Smooth muscle cell (in vitro differentiated cells): Measurements from ENCODE around the gene DZIP1. TPM values are rescaled to one million over a fixed set of nuclear protein-coding genes. Genes with fewer than 3 reads are reported as not detected.

ENCODE experiments used
- DNase-seq: peaks from one replicate; lab custom pipeline; 2025; ENCODE audit not compliant: unreplicated experiment; lab: John Stamatoyannopoulos, UW
- H2AFZ ChIP-seq: fragments of 200-600 bp; sonication (generic); 2 replicates; pipeline ENCODE4 v1.6.0; 2016; ENCODE audit warnings: antibody characterized with exemption, low read depth, mild to moderate bottlenecking
- H3F3A ChIP-seq: fragments of 200-600 bp; sonication (generic); 2 replicates; pipeline ENCODE4 v1.6.0; 2017; ENCODE audit warnings: antibody characterized with exemption, low read depth
- H3K27ac ChIP-seq: fragments of 200-600 bp; sonication (generic); 2 replicates; pipeline ENCODE4 v1.5.1; 2016; ENCODE audit warnings: low read depth, mild to moderate bottlenecking
- H3K27me3 ChIP-seq: fragments of 200-600 bp; sonication (generic); 2 replicates; pipeline ENCODE4 v1.6.1; 2016; ENCODE audit warnings: low read depth, mild to moderate bottlenecking
- H3K36me3 ChIP-seq: fragments of 200-600 bp; sonication (generic); 2 replicates; pipeline ENCODE4 v1.5.1; 2016; ENCODE audit warnings: low read depth
- H3K4me1 ChIP-seq: fragments of 200-600 bp; sonication (generic); 2 replicates; pipeline ENCODE4 v1.5.1; 2016; ENCODE audit warnings: low read depth
- H3K4me2 ChIP-seq: fragments of 200-600 bp; sonication (generic); 2 replicates; pipeline ENCODE4 v1.6.0; 2016; ENCODE audit warnings: mild to moderate bottlenecking
- H3K4me3 ChIP-seq: fragments of 200-600 bp; sonication (generic); 2 replicates; pipeline ENCODE4 v1.5.1; 2016; ENCODE audit warnings: mild to moderate bottlenecking
- H3K79me2 ChIP-seq: fragments of 200-600 bp; sonication (generic); 2 replicates; pipeline ENCODE4 v1.6.0; 2016; ENCODE audit warnings: low read depth, mild to moderate bottlenecking
- H3K9ac ChIP-seq: fragments of 200-600 bp; sonication (generic); 2 replicates; pipeline ENCODE4 v1.6.0; 2016; ENCODE audit warnings: low read depth
- H3K9me3 ChIP-seq: fragments of 200-600 bp; sonication (generic); replicated peaks from 2 replicates; pipeline ENCODE4 v1.5.1; 2016; ENCODE audit warnings: low read depth
- H4K20me1 ChIP-seq: fragments of 200-600 bp; sonication (generic); 2 replicates; pipeline ENCODE4 v1.6.0; 2016; ENCODE audit warnings: low read depth
- CTCF ChIP-seq: fragments of 200-600 bp; sonication (generic); IDR thresholded peaks from 2 replicates; pipeline ENCODE4 v1.5.1; 2017; ENCODE audit warnings: borderline replicate concordance, mild to moderate bottlenecking, antibody characterized with exemption; ENCODE audit not compliant: insufficient read depth, poor library complexity, severe bottlenecking
- WGBS: methylation state at CpG from one replicate; pipeline ENCODE4 v1.1.7; 2016; ENCODE audit warnings: low lambda C conversion rate; 5-methylcytosine and 5-hydroxymethylcytosine counted together
- polyA plus RNA-seq: library from polyadenylated mRNA; unstranded; fragments of >200 nt; fragmentation: Nextera tagmentation; extraction: Ambion mirVana; gene quantifications from 2 replicates; pipeline ENCODE4 v1.2.1, GENCODE V29; 2016
- total RNA-seq: library from RNA; depleted of rRNA; stranded (reverse); fragments of >200 nt; gene quantifications from 2 replicates; pipeline ENCODE4 v1.2.3, GENCODE V29; 2014

DZIP1 gene
- total and polyA plus RNA-seq, 2 experiments from 2014 or later: 15.2 to 23.6 TPM

GRCh38 chr13:95552208-95552538 lies 92.3 kb downstream of the DZIP1 start:
- Histone ChIP-seq H2AFZ (no peak overlapping the region), H3K9me3 (no peaks in the 10 kb centered on the region), H3K79me2 (no peaks in the 10 kb centered on the region), H3K4me1 (peaks cover 4% of the 10 kb centered on the region), H3K27me3 (peaks cover 48% of the 10 kb centered on the region), H3K9ac (no peak overlapping the region), H3K27ac (no peak overlapping the region), H3K4me3 (peak overlapping the region; percentile 33), H4K20me1 (no peaks in the 10 kb centered on the region), H3K36me3 (no peaks in the 10 kb centered on the region), H3F3A (no peaks in the 10 kb centered on the region), H3K4me2 (peak overlapping the region; percentile 80)
- WGBS: 16% methylated on average over 14 of the region's 17 CpGs
- DNase-seq: no peak
- no peak for TF ChIP-seq CTCF

GRCh38 chr13:95547531-95548167 lies 96.9 kb downstream of the DZIP1 start:
- H3K36me3 ChIP-seq: no peaks in the 10 kb centered on the region
- H3K4me3 ChIP-seq: no peak overlapping the region
- H3K4me2 ChIP-seq: no peak overlapping the region
- no peaks in the 10 kb centered on the region for H4K20me1 ChIP-seq
- H3K27ac ChIP-seq: no peak overlapping the region
- H3K9ac ChIP-seq: no peak overlapping the region
- H2AFZ ChIP-seq: no peak overlapping the region
- WGBS: 25% methylated on average over 6 of the region's 6 CpGs
- no peaks in the 10 kb centered on the region for H3F3A ChIP-seq
- H3K9me3 ChIP-seq: no peaks in the 10 kb centered on the region
- no peak for DNase-seq
- H3K27me3 ChIP-seq: peaks cover 47% of the 10 kb centered on the region
- no peaks in the 10 kb centered on the region for H3K4me1 ChIP-seq
- no peaks in the 10 kb centered on the region for H3K79me2 ChIP-seq
- no peak for TF ChIP-seq CTCF

- TF ChIP-seq CTCF: no peak
- Histone ChIP-seq H3K4me3 (no peak overlapping the region), H3K36me3 (no peaks in the 10 kb centered on the region), H3K4me1 (no peaks in the 10 kb centered on the region), H4K20me1 (no peaks in the 10 kb centered on the region), H3K4me2 (no peak overlapping the region), H3K27me3 (peaks cover 39% of the 10 kb centered on the region), H3K27ac (no peak overlapping the region), H3K9me3 (no peaks in the 10 kb centered on the region), H2AFZ (no peak overlapping the region), H3F3A (no peaks in the 10 kb centered on the region), H3K79me2 (no peaks in the 10 kb centered on the region), H3K9ac (no peak overlapping the region)
- 32% methylated on average over 3 of the region's 3 CpGs for WGBS
- no peak for DNase-seq
Observed at GRCh38 chr13:95546919-95547318, 97.6 kb downstream of the DZIP1 start.

GRCh38 chr13:95544293-95544692 lies 100.2 kb downstream of the DZIP1 start:
- Histone ChIP-seq H3K4me3 (no peak overlapping the region), H3K4me2 (no peak overlapping the region), H3K9ac (no peak overlapping the region), H3K79me2 (no peaks in the 10 kb centered on the region), H3K36me3 (no peaks in the 10 kb centered on the region), H3K4me1 (no peaks in the 10 kb centered on the region), H3K27me3 (peaks cover 21% of the 10 kb centered on the region), H3F3A (no peaks in the 10 kb centered on the region), H3K9me3 (no peaks in the 10 kb centered on the region), H4K20me1 (no peaks in the 10 kb centered on the region), H2AFZ (no peak overlapping the region), H3K27ac (no peak overlapping the region)
- 81% methylated on average over 2 of the region's 2 CpGs for WGBS
- TF ChIP-seq CTCF: no peak
- DNase-seq: no peak
